K562 (cell line): Measurements from ENCODE around the gene BMI1. TPM values are rescaled to one million over a fixed set of nuclear protein-coding genes. Genes with fewer than 3 reads are reported as not detected.

ENCODE experiments used
- BMI1 ChIP-seq: fragments of 150-350 bp; IDR thresholded peaks from 2 replicates; pipeline ENCODE4 v1.6.1; 2014; ENCODE audit warnings: low read length
- DNMT1 ChIP-seq: fragments of 450-650 bp; IDR thresholded peaks from 2 replicates; pipeline ENCODE4 v1.6.1; 2016; ENCODE audit warnings: antibody characterized with exemption, mild to moderate bottlenecking
- GATAD2B ChIP-seq: fragments of 450-650 bp; IDR thresholded peaks from 2 replicates; pipeline ENCODE4 v1.6.1; 2017; ENCODE audit warnings: mild to moderate bottlenecking, borderline replicate concordance
- MTA3 ChIP-seq: fragments of 450-650 bp; formaldehyde crosslinking; IDR thresholded peaks from 2 replicates; pipeline ENCODE4 v1.6.1; 2017; ENCODE audit warnings: mild to moderate bottlenecking, borderline replicate concordance
- MYBL2 ChIP-seq, 2 experiments: fragments of 450-650 bp in 1 of 2; sonication (generic) in 1 of 2; formaldehyde crosslinking in 1 of 2; IDR thresholded peaks; 2 replicates each; pipeline versions ENCODE4 v1.6.1 to v1.8.1; 2017 to 2022; ENCODE audit warnings: borderline replicate concordance in 1 of 2, inconsistent platforms in 1 of 2, low read depth in 1 of 2, mild to moderate bottlenecking in 1 of 2, missing genetic modification reagents in 1 of 2, moderate library complexity in 1 of 2
- NFXL1 ChIP-seq: fragments of 450-650 bp; formaldehyde crosslinking; IDR thresholded peaks from 2 replicates; pipeline ENCODE4 v1.4.0; 2021; ENCODE audit warnings: mild to moderate bottlenecking
- POLR3G ChIP-seq: IDR thresholded peaks from 2 replicates; pipeline ENCODE4 v1.6.1; 2011; ENCODE audit not compliant: insufficient read length, insufficient replicate concordance; ENCODE audit errors: extremely low read depth
- RAD21 ChIP-seq, 2 experiments: fragments of 250-450 bp in 1 of 2; fragments of 450-650 bp in 1 of 2; sonication (Bioruptor Pico) in 1 of 2; formaldehyde crosslinking in 1 of 2; IDR thresholded peaks in 1 of 2; conservative IDR thresholded peaks in 1 of 2; 2 replicates each; pipeline versions ENCODE4 v1.4.0 to v1.8.0; 2020 to 2022; ENCODE audit warnings: mild to moderate bottlenecking in 2 of 2, moderate library complexity in 1 of 2
- RBFOX2 ChIP-seq: fragments of 200-400 bp; formaldehyde crosslinking; IDR thresholded peaks from 2 replicates; pipeline ENCODE4 v1.6.1; 2017; ENCODE audit warnings: low read depth, mild to moderate bottlenecking, low read length, moderate library complexity
- TRIM28 ChIP-seq: fragments of 450-650 bp; IDR thresholded peaks from 2 replicates; pipeline ENCODE4 v1.6.1; 2017
- ZNF23 ChIP-seq: fragments of 250-450 bp; sonication (Bioruptor Pico); IDR thresholded peaks from 2 replicates; pipeline ENCODE4 v1.4.0; 2020; ENCODE audit warnings: mild to moderate bottlenecking
- polyA plus RNA-seq, 8 experiments: library from polyadenylated mRNA; depleted of rRNA in 4 of 8; stranded (reverse) in 5 of 8; unstranded in 3 of 8; fragments of >200 nt; fragmentation: Nextera tagmentation in 2 of 8; fragmentation: Illumina TruSeq in 1 of 8; extraction: Ambion mirVana in 2 of 8; extraction: Trizol in 1 of 8; gene quantifications; 2 replicates each; pipeline versions ENCODE4 v1.2.1 to v1.2.3, GENCODE V29; 2011 to 2014; ENCODE audit warnings: inconsistent platforms in 1 of 8, missing spikeins in 1 of 8
- total RNA-seq, 7 experiments: library from RNA; depleted of rRNA in 6 of 7; stranded (reverse); fragments of >200 nt in 6 of 7; fragmentation: Illumina TruSeq in 2 of 7; extraction: Trizol in 2 of 7; gene quantifications; 2 replicates each; pipeline versions ENCODE4 v1.2.1 to v1.2.3, GENCODE V29; 2011 to 2021; ENCODE audit warnings: low replicate concordance in 1 of 7
- TF ChIP-seq, protein P1 (sequence below): fragments of 250-450 bp; sonication (Bioruptor Pico); IDR thresholded peaks from 2 replicates; pipeline ENCODE4 v1.9.0; 2021; ENCODE audit warnings: mild to moderate bottlenecking, inconsistent platforms
- TF ChIP-seq, protein P2 (sequence below), 2 experiments: fragments of 450-650 bp; IDR thresholded peaks; 2 replicates each; pipeline ENCODE4 v1.6.1; 2016
- TF ChIP-seq, protein P3 (sequence below): fragments of 450-650 bp; formaldehyde crosslinking; IDR thresholded peaks from 2 replicates; pipeline ENCODE4 v1.4.0; 2020; ENCODE audit warnings: mild to moderate bottlenecking, moderate library complexity
- TF ChIP-seq, protein P4 (sequence below): fragments of 250-450 bp; sonication (Bioruptor Pico); IDR thresholded peaks from 2 replicates; pipeline ENCODE4 v1.8.0; 2021; ENCODE audit warnings: borderline replicate concordance, mild to moderate bottlenecking, moderate library complexity; ENCODE audit not compliant: poor library complexity, severe bottlenecking
- TF ChIP-seq, protein P5 (sequence below): fragments of 450-650 bp; IDR thresholded peaks from 2 replicates; pipeline ENCODE4 v1.7.1; 2018; ENCODE audit warnings: mild to moderate bottlenecking, low read depth; ENCODE audit not compliant: partially characterized antibody

Gene BMI1
- total and polyA plus RNA-seq, 9 of the 15 experiments (the other 6 are each of a cell fraction or from before 2014, with no cell fraction given) = 21.4 to 103 (median 70.8) TPM

DNA sequence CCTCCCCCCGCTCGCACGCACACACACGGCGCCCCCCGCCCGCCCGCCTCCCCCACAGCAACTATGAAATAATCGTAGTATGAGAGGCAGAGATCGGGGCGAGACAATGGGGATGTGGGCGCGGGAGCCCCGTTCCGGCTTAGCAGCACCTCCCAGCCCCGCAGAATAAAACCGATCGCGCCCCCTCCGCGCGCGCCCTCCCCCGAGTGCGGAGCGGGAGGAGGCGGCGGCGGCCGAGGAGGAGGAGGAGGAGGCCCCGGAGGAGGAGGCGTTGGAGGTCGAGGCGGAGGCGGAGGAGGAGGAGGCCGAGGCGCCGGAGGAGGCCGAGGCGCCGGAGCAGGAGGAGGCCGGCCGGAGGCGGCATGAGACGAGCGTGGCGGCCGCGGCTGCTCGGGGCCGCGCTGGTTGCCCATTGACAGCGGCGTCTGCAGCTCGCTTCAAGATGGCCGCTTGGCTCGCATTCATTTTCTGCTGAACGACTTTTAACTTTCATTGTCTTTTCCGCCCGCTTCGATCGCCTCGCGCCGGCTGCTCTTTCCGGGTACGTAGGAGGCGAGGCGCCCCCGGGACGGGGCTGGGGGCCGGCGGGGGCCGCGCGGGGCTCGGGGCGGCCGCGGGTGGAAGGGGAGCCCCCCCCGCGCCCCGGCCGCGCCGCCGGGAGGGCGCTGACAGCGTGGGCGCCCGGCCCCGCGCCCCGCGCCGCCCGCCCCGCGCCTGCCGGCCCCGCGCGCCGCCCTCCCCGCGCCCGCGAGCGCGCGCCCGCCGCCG, 441 bp downstream of the BMI1 start (continued):
- TF ChIP-seq, protein P1, sequence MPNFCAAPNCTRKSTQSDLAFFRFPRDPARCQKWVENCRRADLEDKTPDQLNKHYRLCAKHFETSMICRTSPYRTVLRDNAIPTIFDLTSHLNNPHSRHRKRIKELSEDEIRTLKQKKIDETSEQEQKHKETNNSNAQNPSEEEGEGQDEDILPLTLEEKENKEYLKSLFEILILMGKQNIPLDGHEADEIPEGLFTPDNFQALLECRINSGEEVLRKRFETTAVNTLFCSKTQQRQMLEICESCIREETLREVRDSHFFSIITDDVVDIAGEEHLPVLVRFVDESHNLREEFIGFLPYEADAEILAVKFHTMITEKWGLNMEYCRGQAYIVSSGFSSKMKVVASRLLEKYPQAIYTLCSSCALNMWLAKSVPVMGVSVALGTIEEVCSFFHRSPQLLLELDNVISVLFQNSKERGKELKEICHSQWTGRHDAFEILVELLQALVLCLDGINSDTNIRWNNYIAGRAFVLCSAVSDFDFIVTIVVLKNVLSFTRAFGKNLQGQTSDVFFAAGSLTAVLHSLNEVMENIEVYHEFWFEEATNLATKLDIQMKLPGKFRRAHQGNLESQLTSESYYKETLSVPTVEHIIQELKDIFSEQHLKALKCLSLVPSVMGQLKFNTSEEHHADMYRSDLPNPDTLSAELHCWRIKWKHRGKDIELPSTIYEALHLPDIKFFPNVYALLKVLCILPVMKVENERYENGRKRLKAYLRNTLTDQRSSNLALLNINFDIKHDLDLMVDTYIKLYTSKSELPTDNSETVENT (CRISPR knock-in tag) = peak; percentile 76
- no peak for TF ChIP-seq NFXL1 (CRISPR knock-in tag)
- TF ChIP-seq DNMT1 = no peak
- TF ChIP-seq, protein P2, sequence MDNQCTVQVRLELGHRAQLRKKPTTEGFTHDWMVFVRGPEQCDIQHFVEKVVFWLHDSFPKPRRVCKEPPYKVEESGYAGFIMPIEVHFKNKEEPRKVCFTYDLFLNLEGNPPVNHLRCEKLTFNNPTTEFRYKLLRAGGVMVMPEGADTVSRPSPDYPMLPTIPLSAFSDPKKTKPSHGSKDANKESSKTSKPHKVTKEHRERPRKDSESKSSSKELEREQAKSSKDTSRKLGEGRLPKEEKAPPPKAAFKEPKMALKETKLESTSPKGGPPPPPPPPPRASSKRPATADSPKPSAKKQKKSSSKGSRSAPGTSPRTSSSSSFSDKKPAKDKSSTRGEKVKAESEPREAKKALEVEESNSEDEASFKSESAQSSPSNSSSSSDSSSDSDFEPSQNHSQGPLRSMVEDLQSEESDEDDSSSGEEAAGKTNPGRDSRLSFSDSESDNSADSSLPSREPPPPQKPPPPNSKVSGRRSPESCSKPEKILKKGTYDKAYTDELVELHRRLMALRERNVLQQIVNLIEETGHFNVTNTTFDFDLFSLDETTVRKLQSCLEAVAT (IDR thresholded peaks at IDR 0.05) = peak in 1 of 2 experiments; percentile 80; a peak in 2 of 4 replicates
- TF ChIP-seq TRIM28 = no peak
- TF ChIP-seq RBFOX2 = peak; percentile 90
- no peak for TF ChIP-seq MYBL2 (IDR thresholded peaks at IDR 0.05; ENCODE audit: low read depth)
- no peak for TF ChIP-seq MYBL2 (CRISPR knock-in tag; IDR thresholded peaks at IDR 0.05; ENCODE audit: borderline replicate concordance)
- TF ChIP-seq, protein P3, sequence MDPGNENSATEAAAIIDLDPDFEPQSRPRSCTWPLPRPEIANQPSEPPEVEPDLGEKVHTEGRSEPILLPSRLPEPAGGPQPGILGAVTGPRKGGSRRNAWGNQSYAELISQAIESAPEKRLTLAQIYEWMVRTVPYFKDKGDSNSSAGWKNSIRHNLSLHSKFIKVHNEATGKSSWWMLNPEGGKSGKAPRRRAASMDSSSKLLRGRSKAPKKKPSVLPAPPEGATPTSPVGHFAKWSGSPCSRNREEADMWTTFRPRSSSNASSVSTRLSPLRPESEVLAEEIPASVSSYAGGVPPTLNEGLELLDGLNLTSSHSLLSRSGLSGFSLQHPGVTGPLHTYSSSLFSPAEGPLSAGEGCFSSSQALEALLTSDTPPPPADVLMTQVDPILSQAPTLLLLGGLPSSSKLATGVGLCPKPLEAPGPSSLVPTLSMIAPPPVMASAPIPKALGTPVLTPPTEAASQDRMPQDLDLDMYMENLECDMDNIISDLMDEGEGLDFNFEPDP (CRISPR knock-in tag) = no peak
- TF ChIP-seq ZNF23 = no peak
- TF ChIP-seq BMI1 = no peak
- TF ChIP-seq, protein P4, sequence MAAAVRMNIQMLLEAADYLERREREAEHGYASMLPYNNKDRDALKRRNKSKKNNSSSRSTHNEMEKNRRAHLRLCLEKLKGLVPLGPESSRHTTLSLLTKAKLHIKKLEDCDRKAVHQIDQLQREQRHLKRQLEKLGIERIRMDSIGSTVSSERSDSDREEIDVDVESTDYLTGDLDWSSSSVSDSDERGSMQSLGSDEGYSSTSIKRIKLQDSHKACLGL (CRISPR knock-in tag) = no peak
- TF ChIP-seq, protein P5, sequence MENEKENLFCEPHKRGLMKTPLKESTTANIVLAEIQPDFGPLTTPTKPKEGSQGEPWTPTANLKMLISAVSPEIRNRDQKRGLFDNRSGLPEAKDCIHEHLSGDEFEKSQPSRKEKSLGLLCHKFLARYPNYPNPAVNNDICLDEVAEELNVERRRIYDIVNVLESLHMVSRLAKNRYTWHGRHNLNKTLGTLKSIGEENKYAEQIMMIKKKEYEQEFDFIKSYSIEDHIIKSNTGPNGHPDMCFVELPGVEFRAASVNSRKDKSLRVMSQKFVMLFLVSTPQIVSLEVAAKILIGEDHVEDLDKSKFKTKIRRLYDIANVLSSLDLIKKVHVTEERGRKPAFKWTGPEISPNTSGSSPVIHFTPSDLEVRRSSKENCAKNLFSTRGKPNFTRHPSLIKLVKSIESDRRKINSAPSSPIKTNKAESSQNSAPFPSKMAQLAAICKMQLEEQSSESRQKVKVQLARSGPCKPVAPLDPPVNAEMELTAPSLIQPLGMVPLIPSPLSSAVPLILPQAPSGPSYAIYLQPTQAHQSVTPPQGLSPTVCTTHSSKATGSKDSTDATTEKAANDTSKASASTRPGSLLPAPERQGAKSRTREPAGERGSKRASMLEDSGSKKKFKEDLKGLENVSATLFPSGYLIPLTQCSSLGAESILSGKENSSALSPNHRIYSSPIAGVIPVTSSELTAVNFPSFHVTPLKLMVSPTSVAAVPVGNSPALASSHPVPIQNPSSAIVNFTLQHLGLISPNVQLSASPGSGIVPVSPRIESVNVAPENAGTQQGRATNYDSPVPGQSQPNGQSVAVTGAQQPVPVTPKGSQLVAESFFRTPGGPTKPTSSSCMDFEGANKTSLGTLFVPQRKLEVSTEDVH = peak; percentile 28
- no peak for TF ChIP-seq POLR3G
- no peak for TF ChIP-seq GATAD2B
- peak; percentile 19 to 23; a peak in 1 of 4 replicates for TF ChIP-seq RAD21 (CRISPR knock-in tag; conservative IDR thresholded peaks at IDR 0.05 in 1 of 2, IDR thresholded peaks at IDR 0.05 in 1 of 2)
- TF ChIP-seq MTA3 = peak; percentile 58
